Activated gamma-delta T cell (primary cell): ENCODE measurements around the gene LRRC25.
"Not testable (repeated sequence)": the region's sequence is repeated elsewhere in the genome, so short reads cannot be mapped to it uniquely, and the experiment has no call there.

ENCODE experiments used
- DNase-seq: peaks from one replicate; lab custom pipeline; 2025; lab: John Stamatoyannopoulos, UW

The LRRC25 gene

GRCh38 chr19:18379803-18380747, 17.3 kb downstream of the LRRC25 start:
- no peak for DNase-seq

- DNase-seq = no peak
These were observed 20.4 kb downstream of the LRRC25 start for GRCh38 chr19:18377026-18377425.

- no peak for DNase-seq
These were observed 23.4 kb downstream of the LRRC25 start for GRCh38 chr19:18373892-18374629.

GRCh38 chr19:18373407-18373891, 24.0 kb downstream of the LRRC25 start:
- DNase-seq = no peak

- DNase-seq = no peak
These were observed 28.8 kb downstream of the LRRC25 start for GRCh38 chr19:18368504-18369222.

- DNase-seq = no peak
These were observed 31.4 kb downstream of the LRRC25 start for GRCh38 chr19:18366021-18366435.

GRCh38 chr19:18364826-18365528, 32.4 kb downstream of the LRRC25 start:
- DNase-seq = no peak

- DNase-seq = not testable (repeated sequence)
These were observed 33.1 kb downstream of the LRRC25 start for GRCh38 chr19:18364277-18364825.

GRCh38 chr19:18363787-18364186, 33.6 kb downstream of the LRRC25 start:
- DNase-seq = no peak

GRCh38 chr19:18362934-18363542, 34.4 kb downstream of the LRRC25 start:
- no peak for DNase-seq

GRCh38 chr19:18361646-18362045, 35.8 kb downstream of the LRRC25 start:
- no peak for DNase-seq

- DNase-seq = no peak
These were observed 40.4 kb downstream of the LRRC25 start for GRCh38 chr19:18357041-18357440.

GRCh38 chr19:18354743-18355142, 42.7 kb downstream of the LRRC25 start:
- not testable (repeated sequence) for DNase-seq

GRCh38 chr19:18353378-18354005, 43.9 kb downstream of the LRRC25 start:
- DNase-seq = no peak

- DNase-seq = no peak
These were observed 45.9 kb downstream of the LRRC25 start for GRCh38 chr19:18351544-18351943.

GRCh38 chr19:18350490-18350889, 46.9 kb downstream of the LRRC25 start:
- no peak for DNase-seq

GRCh38 chr19:18349524-18350128, 47.8 kb downstream of the LRRC25 start:
- no peak for DNase-seq

GRCh38 chr19:18348818-18349339, 48.5 kb downstream of the LRRC25 start:
- DNase-seq = not testable (repeated sequence)

- DNase-seq = no peak
These were observed 49.3 kb downstream of the LRRC25 start for GRCh38 chr19:18348171-18348570.
